Lung microvascular endothelial cell (primary cell): Measurements from ENCODE around the gene SIX3. TPM values are rescaled to one million over a fixed set of nuclear protein-coding genes. Genes with fewer than 3 reads are reported as not detected.

Source experiments
- DNase-seq, 2 donors: peaks; one replicate each; pipeline versions ENCODE4 v3.0.0 to v3.0.0-alpha.2; 2010; ENCODE audit warnings: low read depth in 2 of 2
- total RNA-seq: library from RNA; depleted of rRNA; stranded (reverse); fragments of >200 nt; gene quantifications from 2 replicates; pipeline ENCODE4 v1.2.1, GENCODE V29; 2014

The SIX3 gene
- total RNA-seq, 1 donor from 2014 or later: not detected

- DNase-seq: no peak
These were observed 965 bp downstream of the SIX3 start for GRCh38 chr2:44942304-44943030.

GRCh38 chr2:44943031-44943692 is 1.7 kb downstream of the SIX3 start:
- DNase-seq: no peak

- no peak for DNase-seq
These were observed 2.2 kb downstream of the SIX3 start for GRCh38 chr2:44943693-44944101.

DNA sequence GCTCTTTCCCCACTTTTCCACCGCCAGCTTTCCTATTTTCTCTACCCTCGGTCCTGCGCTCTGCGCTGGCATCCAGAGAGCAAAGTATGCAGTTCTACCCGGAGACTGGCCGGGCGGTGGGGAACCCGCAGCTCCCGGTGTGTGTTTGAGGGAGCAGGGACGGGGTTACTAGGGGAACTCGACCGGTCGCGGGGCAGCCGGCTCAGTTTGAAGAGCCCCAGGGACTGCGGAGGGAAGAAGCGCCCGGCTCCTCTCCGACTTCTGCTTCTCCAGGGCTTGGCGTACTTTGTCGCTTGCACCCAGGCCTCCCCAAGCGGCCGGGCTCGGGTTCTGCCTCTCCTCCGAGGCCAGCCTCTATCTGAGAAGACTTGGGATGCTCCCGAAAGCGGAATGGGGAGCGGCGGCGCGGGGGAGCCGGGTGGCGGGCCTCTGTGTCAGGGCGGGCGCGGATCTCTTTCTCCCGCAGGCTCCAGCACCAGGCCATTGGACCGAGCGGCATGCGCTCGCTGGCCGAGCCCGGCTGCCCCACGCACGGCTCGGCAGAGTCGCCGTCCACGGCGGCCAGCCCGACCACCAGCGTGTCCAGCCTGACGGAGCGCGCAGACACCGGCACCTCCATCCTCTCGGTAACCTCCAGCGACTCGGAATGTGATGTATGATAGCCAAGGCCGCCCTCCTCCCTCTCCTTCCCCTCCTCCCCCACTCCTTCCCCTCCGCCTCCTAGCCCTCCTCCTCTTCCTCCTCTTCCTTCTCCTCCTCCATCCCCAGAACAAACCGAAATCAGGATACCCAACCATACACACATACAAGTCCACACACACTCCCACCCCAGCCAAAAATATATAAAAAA is 2.8 kb downstream of the SIX3 start:
- no peak for DNase-seq

- DNase-seq: no peak
These were observed 3.6 kb downstream of the SIX3 start for GRCh38 chr2:44944952-44945612.

DNA sequence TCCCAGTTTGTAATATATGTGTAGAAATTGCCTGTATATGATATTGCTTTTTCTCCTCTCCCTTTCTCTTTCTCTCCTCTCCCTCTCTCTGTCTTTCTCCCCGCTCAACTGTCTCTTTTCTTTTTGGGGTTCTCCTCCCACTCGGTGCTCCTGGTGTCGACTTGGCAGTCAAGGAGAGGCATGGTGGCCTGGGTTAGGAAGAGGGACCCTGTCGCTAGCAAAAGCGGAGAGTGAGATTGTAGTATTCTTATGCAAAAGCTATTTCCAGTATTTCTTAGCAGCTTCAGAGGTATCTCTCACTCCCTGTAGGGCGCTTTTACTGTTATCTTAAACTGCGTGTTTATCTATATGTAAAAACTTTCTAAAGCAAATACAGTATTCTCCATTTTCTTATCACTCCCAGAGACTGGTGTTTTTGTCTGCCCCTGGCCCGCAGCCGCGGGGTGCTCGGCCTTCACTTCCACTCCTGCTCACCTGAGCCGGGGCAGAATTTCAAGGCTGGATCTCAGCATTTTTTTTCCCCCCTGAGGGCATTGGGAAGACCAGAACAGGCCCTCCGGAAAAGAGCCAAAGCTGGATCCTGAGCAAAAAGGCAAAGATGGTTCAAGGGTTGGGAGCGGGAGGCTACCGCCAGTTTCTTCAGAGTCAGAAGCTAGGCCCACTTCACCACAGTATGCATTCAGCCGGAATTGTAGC is 4.3 kb downstream of the SIX3 start:
- DNase-seq: no peak

DNA sequence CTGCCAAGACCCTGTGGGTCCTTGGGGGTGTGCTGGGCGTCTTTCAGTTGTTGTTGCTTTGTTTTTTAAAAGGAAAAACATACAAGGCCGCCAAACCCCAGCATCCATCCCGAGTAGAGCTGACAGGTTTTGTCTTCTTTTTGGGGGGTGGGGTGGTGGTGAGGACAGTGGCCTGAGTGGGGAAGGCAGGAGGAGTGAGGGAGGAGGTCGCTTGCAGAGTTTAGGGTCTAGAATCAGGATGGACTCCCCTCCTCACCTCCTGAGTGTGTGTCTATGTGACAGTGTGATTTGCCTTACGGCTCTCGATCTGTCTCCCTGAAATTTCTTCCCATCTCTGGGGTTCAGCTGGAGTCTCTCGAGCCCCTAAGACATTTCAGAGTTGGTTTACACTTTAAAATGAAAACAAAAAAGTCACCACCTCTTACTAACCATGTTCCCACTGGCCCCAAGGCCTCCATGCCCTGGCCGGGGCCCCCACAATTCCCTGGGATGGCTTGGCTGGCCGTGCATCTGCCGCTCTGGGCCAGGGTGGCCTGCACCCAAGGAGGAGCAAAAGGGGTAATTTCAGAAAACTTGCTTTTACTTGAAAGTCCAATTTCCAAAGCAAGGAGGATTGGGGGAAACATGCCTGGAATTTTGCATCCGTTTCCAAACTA is 5.0 kb downstream of the SIX3 start:
- no peak for DNase-seq

GRCh38 chr2:44947028-44947375 is 5.5 kb downstream of the SIX3 start:
- no peak for DNase-seq

GRCh38 chr2:44948565-44949328 is 7.2 kb downstream of the SIX3 start:
- DNase-seq: no peak

DNA sequence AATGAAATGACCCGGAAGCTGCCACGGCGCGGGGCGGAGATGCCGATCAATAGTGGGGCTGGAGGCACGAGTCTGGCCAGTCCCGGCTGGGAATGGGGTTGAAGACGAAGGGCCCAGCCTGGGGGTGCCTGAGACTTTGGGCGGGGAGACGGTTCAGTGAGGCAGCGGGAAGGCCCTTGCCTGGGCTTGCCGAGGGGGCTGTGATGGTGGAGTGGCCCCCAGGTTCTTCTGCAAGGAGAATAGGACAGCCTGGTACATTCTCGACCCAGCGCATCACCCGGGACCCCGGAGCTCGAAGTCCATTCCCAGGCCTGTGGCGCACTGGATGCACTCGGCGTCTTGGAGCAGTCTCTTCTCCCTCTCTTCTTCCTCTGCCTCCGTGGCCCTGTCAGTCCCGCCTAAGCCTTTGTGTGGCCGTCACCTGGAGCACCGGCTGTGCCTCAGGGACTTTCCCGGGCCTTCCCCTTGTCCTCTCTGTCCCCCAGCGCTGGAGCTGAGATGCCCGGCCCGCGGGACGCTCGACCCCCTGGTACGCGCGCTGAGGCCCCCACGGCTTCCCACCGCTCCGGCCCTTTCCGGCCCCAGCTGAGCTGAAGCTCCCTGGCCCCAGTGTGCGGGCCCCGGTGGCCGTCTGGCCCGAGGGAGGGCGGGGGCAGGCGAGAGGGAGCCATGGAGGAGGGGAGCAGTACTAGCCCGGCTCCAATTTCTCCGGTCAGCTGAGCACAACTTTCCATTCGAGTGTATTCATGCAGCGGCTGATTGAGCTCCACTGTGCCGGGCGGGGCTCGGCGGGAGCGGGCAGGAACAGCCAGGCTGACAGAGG is 8.0 kb downstream of the SIX3 start:
- peak in 1 of 2 donors; percentile 78 for DNase-seq

DNA sequence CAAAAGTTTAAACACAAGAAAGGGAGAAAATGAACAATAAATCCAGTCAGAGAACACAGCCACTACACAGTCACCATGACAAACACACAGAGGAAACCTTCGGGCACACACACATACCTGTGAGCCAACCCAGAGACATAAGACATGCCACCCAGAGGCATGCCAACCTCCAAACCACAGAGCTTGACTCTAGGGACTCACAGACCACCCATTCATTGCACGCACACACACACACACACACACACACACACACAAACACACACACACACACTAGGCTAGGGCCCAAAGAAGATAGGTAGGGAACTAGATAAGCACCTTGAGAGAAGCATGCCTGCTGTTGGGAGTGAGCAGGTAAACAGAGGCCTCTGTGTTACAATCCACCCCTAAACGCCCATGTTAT is 9.1 kb downstream of the SIX3 start:
- DNase-seq: no peak

DNA sequence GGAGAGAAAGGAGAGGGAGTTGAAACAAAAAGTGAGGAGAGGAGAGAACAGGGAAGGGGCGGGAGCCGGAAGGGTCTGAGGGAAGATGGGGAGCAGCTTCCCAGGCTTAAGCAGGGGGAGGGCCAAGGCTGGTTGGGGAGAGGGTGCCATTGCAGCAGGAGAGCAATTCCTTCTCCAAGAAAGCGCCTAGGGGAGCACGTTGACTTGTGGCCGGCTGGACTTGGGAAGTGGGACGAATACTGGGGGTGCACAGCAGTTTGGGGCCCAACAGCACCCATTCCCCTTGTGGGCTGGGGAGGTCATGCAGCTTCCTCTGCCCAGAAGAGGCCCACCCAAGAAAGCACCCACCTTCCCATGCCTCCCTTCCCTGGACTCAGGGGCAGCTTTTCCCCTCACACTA is 9.6 kb downstream of the SIX3 start:
- no peak for DNase-seq

- DNase-seq: no peak
These were observed 10.2 kb downstream of the SIX3 start for GRCh38 chr2:44951714-44952113.

DNA sequence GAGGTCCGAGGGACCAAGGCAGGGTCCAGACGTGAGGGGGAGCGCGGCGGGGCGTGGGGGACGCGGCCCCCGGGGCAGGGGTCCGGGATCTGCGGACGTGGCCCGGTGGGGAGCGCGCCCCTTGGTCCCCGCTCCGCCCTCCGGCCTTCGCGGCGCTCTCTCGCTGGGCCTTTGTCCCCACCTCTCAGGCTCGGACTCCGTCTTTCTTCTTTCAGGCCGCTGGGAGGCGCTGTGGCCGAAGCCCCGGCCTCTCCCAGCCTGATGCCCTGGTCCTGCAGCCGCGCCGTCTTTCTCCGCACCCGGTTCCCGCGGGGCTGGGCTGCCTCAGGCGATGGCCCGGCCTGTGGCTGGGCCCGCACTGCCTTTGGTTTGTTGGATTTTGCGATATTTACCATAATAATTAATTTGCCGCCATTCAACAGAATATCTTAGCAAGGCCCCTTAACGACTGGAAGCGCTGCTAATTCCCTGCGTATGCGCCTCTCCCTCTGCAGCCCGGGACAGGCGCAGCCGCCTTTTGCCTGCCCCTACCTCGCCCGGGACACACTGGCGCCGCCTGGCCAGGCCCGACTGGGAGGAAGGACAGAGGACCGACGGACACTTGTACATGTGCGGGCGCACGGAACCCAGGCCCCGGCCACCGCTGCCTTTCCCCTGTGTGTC is 10.8 kb downstream of the SIX3 start:
- peak; percentile 75 to 79 for DNase-seq

GRCh38 chr2:44952806-44953498 is 11.4 kb downstream of the SIX3 start:
- DNase-seq: no peak

DNA sequence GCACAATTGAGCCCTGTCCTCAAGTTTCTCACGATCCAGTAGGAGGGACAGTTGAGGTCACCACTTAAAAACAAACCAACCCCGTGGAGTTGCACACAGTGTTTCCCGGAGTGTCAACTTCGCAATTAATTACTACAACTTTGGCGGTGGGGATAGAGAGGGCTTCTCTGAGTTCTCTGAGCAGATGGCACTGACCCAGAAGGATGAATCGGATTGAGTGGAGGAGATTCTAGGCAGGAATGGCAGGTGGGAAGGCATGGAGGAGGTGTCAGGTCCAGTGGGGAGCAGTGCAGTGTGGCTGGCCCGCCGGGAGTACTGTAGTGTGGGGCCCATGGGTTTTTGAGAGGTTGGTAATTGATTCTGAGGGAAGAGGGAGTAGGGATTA is 12.0 kb downstream of the SIX3 start:
- no peak for DNase-seq

DNA sequence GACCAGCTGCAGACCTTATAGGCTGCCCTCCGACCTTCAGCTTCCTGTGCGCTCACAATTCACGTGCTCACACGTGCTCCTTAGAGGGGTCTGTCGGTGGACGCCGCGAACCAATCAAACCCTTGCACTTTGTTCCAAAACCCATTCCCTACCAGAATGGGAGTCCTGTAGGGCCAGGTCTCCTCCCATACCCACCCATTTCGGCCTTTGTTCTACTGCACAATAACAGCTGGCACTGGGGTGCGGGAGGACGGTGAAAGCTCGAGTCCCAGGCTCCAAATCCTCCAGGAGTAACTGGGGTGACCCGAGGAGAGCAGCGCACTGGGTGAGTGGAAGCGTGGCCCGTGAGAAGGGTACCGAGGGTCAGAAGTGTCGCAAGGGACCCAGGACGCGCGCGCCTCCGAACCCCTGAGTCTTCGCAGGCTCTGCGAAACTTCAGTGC is 13.0 kb downstream of the SIX3 start:
- DNase-seq: no peak
